Astrocyte (in vitro differentiated cells and primary cell): ENCODE results near the gene HMGCL.

ENCODE experiments used
- EZH2 ChIP-seq: IDR thresholded peaks from 2 replicates; pipeline ENCODE4 v1.6.1; 2012; ENCODE audit warnings: mild to moderate bottlenecking, low read length, inconsistent platforms; ENCODE audit not compliant: insufficient read depth
- TF ChIP-seq, protein P1 (sequence below): IDR thresholded peaks from 2 replicates; pipeline ENCODE4 v1.5.1; 2011; ENCODE audit warnings: low read depth, mild to moderate bottlenecking, inconsistent platforms, low read length, moderate library complexity; ENCODE audit not compliant: insufficient read depth

DNA sequence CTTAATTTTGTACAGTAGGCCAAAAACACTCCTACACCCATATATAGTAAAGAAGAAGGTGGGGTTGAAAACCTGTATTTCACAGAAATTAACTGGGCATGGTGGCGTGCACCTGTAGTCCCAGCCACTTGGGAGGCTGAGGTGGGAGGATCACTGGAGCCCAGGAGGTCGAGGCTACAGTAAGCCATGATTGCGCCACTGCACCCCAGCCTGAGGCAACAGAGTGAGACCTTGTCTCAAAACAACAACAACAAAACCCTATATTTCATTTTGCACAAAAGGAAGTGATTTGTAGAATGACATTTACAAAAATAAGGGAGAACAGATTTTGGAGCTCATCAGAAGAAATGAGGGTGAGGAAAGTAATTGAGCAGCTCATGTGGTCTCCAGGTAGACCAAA lies 36.5 kb downstream of the HMGCL start:
- TF ChIP-seq, protein P1, sequence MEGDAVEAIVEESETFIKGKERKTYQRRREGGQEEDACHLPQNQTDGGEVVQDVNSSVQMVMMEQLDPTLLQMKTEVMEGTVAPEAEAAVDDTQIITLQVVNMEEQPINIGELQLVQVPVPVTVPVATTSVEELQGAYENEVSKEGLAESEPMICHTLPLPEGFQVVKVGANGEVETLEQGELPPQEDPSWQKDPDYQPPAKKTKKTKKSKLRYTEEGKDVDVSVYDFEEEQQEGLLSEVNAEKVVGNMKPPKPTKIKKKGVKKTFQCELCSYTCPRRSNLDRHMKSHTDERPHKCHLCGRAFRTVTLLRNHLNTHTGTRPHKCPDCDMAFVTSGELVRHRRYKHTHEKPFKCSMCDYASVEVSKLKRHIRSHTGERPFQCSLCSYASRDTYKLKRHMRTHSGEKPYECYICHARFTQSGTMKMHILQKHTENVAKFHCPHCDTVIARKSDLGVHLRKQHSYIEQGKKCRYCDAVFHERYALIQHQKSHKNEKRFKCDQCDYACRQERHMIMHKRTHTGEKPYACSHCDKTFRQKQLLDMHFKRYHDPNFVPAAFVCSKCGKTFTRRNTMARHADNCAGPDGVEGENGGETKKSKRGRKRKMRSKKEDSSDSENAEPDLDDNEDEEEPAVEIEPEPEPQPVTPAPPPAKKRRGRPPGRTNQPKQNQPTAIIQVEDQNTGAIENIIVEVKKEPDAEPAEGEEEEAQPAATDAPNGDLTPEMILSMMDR = no peak
- no peak for TF ChIP-seq EZH2
